Fibroblast of skin of back (primary cell): ENCODE results near the gene SRC.

Experiments
- DNase-seq: peaks from one replicate; pipeline ENCODE4 v3.0.0-alpha.2; 2013

SRC gene

GRCh38 chr20:37431786-37432185 lies 85.8 kb downstream of the SRC start:
- DNase-seq = no peak

- DNase-seq = no peak
Measured at GRCh38 chr20:37432606-37433005, 86.7 kb downstream of the SRC start.

GRCh38 chr20:37435607-37436006 lies 89.7 kb downstream of the SRC start:
- no peak for DNase-seq

GRCh38 chr20:37436527-37437186 lies 90.7 kb downstream of the SRC start:
- no peak for DNase-seq

GRCh38 chr20:37437676-37438075 lies 91.7 kb downstream of the SRC start:
- no peak for DNase-seq

GRCh38 chr20:37438464-37439222 lies 92.7 kb downstream of the SRC start:
- no peak for DNase-seq

- no peak for DNase-seq
Measured at GRCh38 chr20:37439223-37439933, 93.4 kb downstream of the SRC start.

GRCh38 chr20:37441023-37441422 lies 95.1 kb downstream of the SRC start:
- DNase-seq = no peak

- DNase-seq = no peak
Measured at GRCh38 chr20:37442547-37442946, 96.6 kb downstream of the SRC start.

GRCh38 chr20:37442986-37443385 lies 97.0 kb downstream of the SRC start:
- no peak for DNase-seq

GRCh38 chr20:37443596-37443995 lies 97.7 kb downstream of the SRC start:
- no peak for DNase-seq

- DNase-seq = no peak
Measured at GRCh38 chr20:37445041-37445440, 99.1 kb downstream of the SRC start.

GRCh38 chr20:37446286-37447032 lies 100.5 kb downstream of the SRC start:
- DNase-seq = no peak

- DNase-seq = no peak
Measured at GRCh38 chr20:37447688-37448087, 101.7 kb downstream of the SRC start.

- no peak for DNase-seq
Measured at GRCh38 chr20:37449276-37449675, 103.3 kb downstream of the SRC start.

- no peak for DNase-seq
Measured at GRCh38 chr20:37450344-37450743, 104.4 kb downstream of the SRC start.

GRCh38 chr20:37451616-37452015 lies 105.7 kb downstream of the SRC start:
- DNase-seq = no peak

GRCh38 chr20:37452236-37452635 lies 106.3 kb downstream of the SRC start:
- DNase-seq = no peak

GRCh38 chr20:37453288-37453687 lies 107.3 kb downstream of the SRC start:
- no peak for DNase-seq

GRCh38 chr20:37453836-37454235 lies 107.9 kb downstream of the SRC start:
- no peak for DNase-seq

- no peak for DNase-seq
Measured at GRCh38 chr20:37454636-37455385, 108.9 kb downstream of the SRC start.
